Activated naive CD4-positive, alpha-beta T cell treated with Interleukin-2 at 50 U/mL for 16 hours (primary cell): Measurements from ENCODE around the gene TANGO6.
"Not testable (repeated sequence)": the region's sequence is repeated elsewhere in the genome, so short reads cannot be mapped to it uniquely, and the experiment has no call there.

Experiments used
- DNase-seq: peaks from one replicate; pipeline ENCODE4 v3.0.0-alpha.2; 2020

TANGO6 gene

DNA sequence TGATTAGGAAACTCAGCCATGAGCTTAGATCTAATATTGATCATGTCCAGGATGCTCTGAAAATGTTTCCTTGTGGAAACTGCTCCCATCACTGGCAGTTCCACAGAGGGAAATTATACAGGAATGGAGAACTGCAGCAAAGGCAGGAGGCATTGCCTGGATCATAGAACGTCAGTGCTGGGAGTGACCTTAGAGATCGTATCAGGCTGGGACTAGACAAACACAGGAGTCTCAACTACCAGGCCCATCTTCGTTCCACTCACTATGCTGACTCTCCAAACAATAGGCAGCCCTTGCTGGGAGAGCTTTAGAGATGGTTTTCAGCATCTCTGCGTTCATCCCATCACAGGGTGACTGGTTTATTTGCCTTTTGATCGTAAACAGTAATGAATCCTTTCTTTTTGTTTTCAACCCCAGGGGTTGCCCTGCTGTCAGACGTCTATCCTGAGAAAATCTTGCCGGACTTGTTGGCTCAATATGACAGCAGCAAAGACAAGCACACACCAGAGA lies 130.3 kb downstream of the TANGO6 start:
- no peak for DNase-seq

DNA sequence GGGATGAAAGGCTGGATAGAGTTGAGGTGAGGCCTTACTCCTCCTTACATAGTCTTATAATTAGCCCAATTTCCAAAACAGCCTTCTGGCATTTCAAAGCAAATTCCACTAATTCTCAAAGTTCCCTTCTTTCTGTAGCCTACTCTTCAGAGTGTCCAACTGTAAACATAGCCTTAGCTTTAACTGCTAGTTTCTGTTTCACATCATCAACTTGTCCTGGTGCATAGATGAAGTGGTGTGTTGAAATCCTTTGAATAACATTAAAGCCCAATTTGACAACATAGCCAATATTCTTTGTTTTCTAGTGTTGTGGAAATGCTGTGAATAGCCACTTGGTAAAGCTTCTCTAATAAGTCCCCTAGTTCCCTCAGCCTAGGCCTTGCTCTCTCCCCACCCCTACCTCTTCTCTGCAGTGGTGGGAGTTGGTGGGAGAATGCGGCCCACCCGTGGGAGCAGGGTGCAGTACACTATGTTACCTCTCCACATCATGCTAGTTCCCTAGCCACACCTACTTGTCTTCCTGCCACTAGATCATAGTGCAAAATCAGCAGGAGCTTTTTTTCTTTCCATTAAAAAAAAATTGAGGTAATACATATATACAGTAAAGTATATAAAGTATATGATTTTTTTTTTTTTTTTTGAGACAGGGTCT lies 135.1 kb downstream of the TANGO6 start:
- DNase-seq: no peak

DNA sequence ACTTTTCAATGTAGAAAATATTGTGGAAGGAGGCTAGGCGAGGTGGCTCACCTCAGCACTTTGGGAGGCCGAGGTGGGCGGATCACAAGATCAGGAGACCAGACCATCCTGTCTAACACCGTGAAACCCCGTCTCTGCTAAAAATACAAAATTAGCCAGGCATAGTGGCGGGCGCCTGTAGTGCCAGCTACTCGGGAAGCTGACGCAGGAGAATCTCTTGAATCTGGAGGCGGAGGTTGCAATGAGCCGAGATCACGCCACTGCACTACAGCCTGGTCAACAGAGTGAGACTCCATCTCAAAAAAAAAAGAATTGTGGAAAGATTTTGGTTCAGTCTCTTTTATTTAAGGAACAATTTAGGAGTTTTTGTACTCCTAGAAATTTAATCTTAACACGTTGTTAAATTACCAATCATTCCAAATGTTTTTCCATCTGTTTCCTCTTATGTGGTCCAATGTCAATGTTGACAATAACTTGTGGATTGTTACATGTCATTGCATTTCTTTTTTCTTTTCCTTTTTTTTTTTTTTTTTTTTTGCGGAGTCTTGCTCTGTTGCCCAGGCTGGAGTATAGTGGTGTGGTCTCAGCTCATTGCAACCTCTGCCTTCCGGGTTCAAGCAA lies 137.5 kb downstream of the TANGO6 start:
- no peak for DNase-seq

DNA sequence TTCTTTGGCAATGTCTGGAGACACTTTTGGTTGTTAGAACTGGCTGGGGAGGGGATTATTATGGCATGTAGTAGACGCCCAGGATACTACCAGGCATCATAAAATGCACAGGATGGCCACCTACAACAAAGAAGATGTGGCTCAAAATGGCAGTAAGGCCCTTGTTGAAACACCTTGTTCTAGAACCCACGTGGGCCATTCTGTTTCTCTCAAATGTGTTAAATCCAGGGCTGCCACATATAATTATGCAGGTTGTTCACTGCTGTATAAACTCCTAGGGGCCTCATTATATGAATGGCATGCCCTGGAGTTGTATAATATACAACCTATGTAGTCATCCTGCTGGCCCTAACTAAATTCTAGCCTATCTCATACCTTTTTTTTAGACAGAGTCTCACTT lies 138.6 kb downstream of the TANGO6 start:
- DNase-seq: no peak

DNA sequence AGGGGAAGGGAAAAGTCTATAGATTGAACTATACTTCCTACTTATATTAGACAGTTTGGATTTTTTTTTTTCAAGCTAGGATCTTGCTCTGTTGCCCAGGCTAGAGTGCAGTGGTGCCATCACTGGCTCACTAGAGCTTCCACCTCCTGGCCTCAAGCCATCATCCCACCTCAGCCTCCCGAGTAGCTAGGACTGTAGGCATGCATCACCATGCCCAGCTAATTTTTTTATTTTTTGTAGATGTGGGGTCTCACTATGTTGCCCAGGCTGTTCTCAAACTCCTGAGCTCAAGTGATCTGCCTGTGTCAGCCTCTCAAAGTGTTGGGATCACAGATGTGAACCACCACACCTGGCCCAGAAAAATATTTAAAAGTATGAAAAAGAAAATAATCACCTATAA lies 141.1 kb downstream of the TANGO6 start:
- DNase-seq: no peak

DNA sequence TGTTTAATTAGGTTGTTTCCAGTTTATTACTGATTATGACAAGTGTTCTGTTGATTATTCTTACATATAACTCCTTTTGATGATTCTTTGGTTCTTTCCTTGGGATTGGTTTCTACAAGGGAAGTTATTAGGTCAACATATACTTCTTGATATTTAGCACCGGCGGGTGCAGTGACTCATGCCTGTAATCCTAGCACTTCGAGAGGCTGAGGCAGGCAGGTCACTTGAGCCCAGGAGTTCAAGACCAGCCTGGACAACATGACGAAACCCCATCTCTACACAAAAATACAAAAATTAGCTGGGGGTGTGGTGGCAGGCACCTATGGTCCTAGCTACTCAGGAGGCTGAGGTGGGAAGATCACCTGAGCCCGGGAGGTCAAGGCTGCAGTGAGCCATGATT lies 141.9 kb downstream of the TANGO6 start:
- DNase-seq: no peak

DNA sequence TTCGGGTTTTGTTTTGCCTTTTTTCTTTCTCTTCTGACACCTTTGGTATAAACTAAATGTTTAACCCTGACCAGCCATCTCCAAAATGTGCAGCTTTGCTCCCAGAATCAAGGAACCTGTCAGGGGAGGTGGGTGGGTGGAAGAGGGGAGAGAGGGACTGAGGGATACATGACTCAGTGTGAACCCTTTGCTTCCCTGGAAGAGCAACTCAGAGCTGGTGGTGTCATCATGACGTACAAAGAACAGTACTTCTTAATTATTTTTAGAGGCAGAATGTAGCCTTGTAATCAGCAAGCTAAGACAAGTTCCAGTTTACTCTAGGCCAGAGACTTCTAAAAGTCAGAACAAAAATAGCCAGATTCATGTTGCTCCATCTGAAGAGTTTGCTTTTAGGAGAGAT lies 142.5 kb downstream of the TANGO6 start:
- DNase-seq: no peak

DNA sequence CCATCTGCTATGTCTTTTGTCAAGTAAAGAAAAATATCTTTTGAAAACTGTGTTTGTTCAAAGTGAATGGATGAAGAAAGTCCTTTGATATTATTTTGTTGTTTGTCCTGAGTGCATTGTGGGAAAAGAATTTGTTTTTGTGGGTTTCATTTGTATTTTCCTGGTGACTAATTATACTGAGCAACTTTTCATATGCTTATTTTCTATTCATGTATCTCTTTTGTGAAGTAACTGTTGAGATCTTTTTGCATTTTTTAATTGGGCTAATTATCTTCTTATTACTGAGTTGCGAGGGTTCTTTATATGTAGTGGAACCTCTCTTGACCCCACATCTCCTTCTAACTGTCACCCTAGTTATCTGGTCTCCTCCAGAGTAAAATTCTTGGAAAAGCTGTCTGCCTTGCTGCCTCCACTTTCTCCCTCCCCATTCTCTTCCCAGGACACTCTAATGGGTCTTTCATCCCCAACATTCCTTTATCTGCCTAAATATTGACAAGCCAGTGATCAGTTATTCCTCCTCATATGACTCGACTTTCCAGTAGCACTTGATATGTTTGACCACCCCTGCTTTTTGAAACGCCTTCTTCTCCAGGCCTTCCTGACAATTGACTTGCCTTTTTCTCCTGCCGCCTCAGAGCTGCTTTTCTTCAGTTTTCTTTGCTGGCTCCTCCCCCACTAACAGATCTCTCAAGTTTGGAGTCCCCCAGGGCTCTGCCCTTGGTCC lies 144.6 kb downstream of the TANGO6 start:
- DNase-seq: no peak

DNA sequence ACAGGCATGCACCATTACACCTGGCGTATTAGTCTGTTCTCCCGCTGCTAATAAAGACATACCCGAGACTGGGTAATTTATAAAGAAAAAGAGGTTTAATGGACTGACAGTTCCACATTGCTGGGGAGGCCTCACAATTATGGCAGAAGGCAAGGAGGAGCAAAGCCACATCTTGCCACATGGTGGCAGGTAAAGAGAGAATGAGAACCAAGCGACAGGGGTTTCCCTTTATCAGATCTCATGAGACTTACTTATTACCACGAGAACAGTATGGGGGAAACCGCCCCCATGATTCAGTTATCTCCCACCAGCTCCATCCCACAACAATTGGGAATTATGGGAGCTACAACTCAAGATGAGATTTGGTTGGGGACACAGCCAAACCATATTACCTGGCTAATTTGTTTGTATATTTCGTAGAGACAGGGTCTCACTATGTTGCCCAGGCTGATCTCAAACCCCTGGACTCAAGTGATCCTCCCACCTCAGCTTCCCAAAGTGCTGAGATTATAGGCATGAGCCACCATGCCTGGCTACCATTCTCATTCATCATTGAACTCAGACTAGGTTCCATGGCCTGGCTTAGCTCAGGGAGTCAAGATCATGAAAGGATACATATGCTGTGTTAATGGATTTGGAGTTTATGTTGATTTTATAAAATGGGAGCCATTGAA lies 147.0 kb downstream of the TANGO6 start:
- not testable (repeated sequence) for DNase-seq

DNA sequence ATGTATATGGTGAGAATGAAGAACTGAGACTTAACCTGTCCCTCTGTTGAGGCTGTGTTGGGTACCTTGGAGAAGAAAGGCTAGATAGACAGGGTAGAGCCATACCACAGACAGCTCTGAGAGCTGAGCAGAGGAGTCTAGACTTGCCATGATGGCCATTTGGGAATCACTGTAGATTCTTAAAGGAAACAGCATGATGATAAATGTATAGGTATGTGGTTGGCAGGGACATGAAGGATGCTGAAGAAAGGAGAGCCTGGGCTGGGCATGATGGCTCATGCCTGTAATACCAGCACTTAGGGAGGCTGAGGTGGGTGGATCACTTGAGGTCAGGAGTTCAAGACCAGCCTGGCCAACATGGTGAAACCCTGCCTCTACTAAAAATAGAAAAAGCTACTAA lies 147.7 kb downstream of the TANGO6 start:
- DNase-seq: no peak

DNA sequence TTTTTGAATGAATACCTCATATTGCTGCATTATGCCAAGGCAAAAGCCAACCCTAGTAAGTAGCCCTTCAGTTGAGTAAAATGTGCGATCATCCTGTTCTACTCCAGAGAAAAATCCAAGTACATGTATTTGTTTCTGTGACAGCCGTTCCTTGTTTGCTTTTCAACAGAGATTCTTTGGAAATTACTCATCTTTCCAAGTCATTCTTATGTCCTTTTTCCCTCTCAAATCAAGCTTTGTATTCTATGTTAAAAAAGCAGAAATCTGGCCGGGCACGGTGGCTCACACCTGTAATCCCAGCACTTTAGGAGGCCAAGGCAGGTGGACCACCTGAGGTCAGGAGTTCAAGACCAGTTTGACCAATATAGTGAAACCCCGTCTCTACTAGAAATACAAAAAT lies 149.2 kb downstream of the TANGO6 start:
- no peak for DNase-seq

DNA sequence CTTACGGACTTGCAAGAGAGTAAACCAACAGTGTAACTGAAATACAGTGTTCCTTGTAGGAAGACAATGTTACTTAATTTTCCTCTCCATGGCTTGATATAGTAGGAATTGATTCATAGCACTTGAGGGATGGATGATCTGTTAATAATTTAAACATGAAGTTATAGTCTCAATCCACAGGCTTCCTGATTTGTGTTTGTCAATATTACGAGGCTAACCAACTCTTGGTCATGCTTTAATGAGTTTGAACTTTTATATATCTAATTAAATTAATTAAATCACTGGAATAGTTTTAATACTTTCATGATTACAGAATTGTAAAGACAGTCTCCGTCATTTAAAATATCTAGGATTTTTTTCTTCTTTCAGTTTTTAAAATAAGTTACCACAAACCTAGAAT lies 150.1 kb downstream of the TANGO6 start:
- DNase-seq: no peak

DNA sequence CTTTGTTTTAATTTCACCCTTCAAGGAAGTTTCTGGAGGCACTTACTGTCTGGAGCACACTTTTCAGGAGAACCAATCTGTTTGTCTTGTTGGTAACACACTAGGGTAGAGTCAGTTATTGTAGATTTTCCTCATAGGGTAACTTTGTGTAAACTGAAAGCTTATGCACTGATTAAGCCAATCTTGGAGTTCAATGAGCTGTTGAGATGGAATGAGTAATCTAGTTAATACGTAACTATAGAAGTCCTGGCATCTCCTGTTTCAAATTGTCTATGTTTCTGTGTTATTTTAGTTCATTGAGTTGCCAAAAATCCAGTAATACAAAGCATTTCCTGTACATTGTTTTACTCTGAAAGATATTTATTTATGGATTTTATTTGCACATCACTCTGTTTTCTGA lies 150.6 kb downstream of the TANGO6 start:
- no peak for DNase-seq

DNA sequence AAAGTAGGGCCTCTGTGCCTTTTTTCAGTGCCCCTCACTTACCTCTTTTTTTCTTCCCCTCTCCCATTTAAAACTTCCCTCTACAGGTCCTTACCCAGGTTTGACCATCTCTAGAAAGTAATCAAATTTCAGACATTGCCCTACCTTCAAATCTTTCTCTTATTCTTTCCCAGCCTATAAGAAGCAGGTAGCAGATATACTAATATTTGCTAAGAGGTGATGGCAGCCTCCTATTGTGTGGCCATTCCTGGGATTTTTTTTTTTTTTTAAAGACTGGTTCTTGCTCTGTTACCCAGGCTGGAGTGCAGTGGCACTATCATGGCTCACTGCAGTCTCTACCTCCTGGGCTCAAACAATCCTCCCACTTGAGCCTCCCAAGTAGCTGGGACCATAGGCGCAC lies 151.0 kb downstream of the TANGO6 start:
- DNase-seq: no peak

DNA sequence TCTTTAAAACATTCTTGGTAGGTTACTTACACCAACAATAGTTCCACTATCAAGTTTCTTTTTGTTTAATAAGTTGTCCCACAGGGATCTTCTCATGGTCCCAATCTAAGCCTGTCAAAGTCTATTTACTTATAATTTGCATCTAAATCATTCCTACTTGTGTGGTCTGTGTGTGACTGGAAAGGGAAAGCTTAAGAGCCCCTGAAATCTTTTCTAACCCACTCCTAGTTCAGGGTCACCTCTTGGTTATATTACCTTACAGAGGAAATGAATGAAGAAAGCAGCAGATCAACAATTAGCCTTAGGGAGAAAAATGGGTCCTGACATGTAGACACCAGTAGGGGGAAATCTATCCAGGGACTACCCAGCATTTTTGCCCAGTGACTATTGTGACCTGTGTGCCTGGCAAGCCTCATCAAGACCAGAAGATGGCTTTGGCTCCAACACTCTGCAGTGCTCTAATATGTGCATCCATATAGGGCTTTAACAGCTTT lies 151.7 kb downstream of the TANGO6 start:
- DNase-seq: no peak

DNA sequence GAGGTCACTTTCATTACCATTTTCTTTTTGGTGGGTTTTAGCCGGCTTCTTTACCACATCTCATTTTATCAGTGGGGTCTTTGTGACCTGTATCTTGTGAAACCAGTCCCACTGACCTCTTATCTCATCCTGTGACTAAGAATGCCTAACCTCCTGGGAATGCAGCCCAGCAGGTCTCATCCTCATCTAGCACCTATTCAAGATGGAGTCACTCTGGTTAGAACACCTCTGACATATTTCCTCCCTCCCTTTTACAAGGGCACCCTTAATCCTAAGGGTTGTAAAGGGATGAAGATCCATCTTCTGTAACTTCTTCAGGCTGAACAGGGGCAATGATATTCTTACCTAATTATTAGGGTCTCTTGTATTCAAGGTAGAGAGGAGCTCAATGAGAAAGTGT lies 154.2 kb downstream of the TANGO6 start:
- DNase-seq: no peak

DNA sequence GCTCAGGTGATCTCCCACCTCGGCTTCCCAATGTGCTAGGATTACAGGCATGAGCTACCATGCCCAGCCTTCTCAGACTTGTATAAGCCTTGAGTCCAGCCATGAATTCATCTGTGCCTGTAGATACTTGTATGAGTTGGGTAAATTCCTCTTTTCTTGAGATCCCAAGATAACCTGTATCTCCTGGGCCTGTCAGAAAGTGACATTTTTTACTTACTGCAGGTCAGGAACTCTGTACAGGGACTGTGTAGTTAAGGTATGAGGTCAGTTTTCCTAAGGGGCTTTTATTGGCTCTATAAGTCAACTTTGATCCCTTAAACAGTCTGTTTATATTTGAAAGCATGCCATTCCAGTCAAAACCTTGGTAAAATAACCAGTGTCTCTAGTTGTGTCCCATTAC lies 155.8 kb downstream of the TANGO6 start:
- DNase-seq: no peak

DNA sequence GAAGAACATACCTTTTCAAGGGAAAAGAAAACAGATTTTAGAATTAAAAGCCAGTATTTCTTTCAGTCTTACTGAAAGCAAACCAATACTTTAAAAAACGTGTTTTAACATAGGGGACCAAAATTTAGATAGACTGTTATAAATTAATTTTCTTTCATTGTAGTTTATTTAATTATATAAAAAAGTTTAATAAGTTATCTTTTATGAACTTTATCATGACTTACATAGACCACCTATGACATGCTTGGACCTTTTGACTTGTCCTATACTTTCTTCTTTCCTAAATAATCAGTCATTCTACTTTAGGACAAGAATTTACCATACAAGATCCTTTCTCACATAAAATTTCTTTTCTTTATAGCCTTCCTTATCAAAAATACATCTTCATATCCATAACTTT lies 160.2 kb downstream of the TANGO6 start:
- no peak for DNase-seq

DNA sequence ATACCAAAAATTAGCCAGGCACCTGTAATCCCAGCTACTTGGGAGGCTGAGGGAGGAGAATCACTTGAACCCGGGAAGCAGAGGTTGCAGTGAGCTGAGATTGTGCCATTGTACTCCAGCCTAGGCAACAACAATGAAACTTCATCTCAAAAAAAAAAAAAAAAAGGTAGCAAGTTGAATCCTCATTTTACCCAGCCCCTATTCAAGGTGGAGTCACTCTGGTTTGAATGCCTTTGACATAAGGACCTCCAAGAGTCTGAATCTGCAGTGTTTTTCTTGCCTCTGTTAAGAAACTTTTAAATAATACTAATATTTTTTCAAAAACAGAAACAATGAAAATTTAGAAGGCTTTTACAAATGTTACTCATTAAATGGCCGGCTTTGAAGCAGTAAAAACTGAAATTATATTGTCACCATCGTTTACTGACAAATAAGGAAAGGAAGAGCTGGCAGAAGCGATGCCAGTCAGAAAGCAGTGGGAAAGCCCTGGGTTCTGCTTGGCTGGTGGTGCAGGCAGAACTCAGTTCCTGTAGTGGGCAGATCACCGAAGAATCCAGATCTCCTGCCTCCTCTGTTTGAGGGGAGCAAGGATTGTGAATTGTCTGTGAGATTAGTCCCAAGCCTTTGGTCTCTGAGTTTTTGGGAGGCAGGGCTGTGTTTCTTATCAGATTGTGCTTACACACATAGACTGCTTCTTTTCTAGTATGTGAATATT lies 162.5 kb downstream of the TANGO6 start:
- no peak for DNase-seq

DNA sequence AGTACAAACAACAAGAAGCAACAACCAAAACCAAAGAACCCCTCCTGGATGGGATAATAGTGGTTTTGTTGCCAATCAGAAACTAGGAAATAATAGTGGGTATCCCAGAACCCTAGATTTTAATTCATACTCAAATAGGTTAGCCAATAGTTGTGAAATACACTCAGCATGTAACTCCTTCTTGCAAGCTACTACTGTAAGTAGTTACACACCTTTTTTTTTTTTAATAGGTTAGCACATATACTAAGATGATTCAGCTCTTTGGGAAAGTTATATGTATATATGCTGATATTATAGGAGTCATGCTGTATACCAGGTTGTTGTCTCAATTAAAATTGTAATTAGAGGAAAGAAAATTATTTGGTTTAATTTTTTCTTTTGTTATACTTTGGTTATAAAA lies 169.6 kb downstream of the TANGO6 start:
- no peak for DNase-seq

DNA sequence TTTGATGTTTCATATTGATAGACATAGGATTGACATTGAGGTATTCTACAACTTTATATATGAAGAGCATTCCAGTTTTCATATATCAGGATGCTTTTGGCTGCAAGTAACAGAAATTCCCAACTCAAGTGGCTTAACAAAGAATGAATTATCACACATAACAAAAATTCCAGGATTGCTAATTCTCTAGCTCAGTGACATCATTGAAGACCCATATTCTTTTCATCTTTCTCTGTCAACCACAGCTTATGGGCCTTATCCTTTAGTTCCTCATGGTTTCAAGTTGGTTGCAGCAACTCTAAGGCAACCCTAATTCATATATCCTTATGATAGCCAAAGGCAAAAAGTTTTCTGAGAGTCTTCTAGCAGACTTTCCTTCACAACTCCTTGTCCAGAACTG lies 170.7 kb downstream of the TANGO6 start:
- no peak for DNase-seq

DNA sequence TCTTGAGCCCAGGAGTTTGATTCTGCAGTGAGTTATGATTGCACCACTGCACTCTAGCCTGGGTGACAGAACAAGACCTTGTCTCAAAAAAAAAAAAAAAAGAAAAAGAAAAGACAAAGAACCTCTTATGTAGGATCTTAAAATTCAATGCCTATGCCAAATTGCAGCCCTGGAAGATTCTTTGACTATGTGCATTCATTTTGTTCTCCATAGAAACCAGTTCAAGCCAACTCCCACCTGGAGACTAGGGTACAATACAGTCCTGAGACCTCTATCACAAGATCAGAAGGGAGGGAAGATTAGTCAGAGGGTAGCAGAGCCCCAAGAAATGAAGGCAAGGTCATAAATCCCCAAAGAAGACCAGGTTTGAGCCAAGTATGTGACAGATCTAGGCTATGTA lies 171.5 kb downstream of the TANGO6 start:
- no peak for DNase-seq
